ENCODE results near the gene TTC38.

TTC38 gene

GRCh38 chr22:46267431-46268279 is at the start of gene TTC38:
TSS of gene TTC38 (plus strand) at chr22:46268008. CDS start at chr22:46268040, 32 bp downstream.
- peak; percentile 39 for DNase-seq (ENCODE audit: low read depth)

- no peak for DNase-seq (ENCODE audit: low read depth)
Measured at GRCh38 chr22:46219636-46220035, 48.2 kb upstream of the TTC38 start.

GRCh38 chr22:46220921-46221320 is 46.9 kb upstream of the TTC38 start:
- DNase-seq (ENCODE audit: low read depth) = no peak

GRCh38 chr22:46224044-46224897 is 43.5 kb upstream of the TTC38 start:
- no peak for DNase-seq (ENCODE audit: low read depth)

- no peak for DNase-seq (ENCODE audit: low read depth)
Measured at GRCh38 chr22:46224898-46225290, 42.9 kb upstream of the TTC38 start.

DNA sequence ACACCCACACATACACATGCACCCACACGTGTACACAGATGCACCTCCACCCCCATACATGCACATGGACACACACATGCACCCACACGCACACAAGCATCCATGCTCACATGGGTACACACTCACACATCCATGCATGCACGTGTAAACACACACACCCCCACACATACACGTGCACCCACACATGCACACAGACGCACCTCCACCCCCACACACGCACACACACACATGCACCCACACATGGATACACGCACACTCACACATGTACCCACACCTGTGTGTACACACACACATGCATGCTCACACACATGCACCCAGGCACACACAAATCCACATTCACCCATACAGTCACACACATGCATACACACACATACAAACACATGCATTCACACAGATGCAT is 42.2 kb upstream of the TTC38 start:
- DNase-seq (ENCODE audit: low read depth) = no peak

- no peak for DNase-seq (ENCODE audit: low read depth)
Measured at GRCh38 chr22:46226577-46226976, 41.2 kb upstream of the TTC38 start.

GRCh38 chr22:46229701-46230100 is 38.1 kb upstream of the TTC38 start:
- DNase-seq (ENCODE audit: low read depth) = no peak

DNA sequence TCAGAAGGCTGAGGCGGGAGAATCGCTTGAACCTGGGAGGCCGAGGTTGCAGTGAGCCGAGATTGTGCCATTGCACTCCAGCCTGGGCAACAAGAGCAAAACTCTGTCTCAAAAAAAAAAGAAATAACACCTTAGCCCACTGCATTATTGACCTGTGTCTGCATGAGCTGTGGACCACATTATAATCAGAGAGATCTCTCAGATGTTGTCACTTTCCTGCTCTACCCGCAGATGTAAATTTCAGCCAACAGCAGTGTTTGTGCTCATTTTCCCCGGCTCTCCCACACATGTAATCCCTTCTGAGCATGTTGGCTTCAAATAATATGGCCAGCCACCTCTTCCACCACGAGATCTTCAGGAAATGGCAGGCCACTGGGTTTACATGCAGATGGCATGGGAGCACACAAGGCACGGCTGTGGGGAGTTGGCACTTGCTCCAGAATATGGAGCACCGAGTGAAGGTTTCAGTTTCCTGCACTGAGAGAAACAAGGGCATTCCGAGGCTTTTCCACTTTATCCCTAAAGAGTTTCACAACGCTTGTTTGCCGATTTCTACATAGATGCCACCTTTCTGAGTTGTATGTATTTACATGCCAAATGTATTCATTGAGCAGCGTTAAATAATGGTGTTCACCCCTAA is 37.4 kb upstream of the TTC38 start:
- DNase-seq (ENCODE audit: low read depth) = no peak

DNA sequence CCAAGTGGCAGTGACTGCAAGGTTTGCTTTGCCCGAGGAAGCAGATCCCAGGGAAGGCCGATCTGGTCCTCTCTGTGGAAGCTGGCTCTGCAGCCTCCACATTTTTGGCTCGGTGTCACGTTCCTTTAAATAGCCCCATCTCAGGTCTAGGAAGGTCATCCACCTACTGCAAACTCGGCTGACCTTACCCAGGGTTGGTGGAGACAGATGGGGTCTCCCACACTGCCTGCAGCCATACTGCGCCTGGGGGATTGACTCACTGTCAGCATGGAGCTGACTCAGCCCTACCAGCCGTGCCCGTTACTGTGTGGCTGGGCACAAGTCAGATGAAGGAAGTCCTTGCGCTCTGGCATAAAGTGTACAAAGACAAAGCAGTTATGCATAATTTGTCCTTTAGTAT is 34.6 kb upstream of the TTC38 start:
- no peak for DNase-seq (ENCODE audit: low read depth)

- DNase-seq (ENCODE audit: low read depth) = no peak
Measured at GRCh38 chr22:46234969-46235368, 32.8 kb upstream of the TTC38 start.

GRCh38 chr22:46237453-46238124 is 30.2 kb upstream of the TTC38 start:
- DNase-seq (ENCODE audit: low read depth) = no peak

DNA sequence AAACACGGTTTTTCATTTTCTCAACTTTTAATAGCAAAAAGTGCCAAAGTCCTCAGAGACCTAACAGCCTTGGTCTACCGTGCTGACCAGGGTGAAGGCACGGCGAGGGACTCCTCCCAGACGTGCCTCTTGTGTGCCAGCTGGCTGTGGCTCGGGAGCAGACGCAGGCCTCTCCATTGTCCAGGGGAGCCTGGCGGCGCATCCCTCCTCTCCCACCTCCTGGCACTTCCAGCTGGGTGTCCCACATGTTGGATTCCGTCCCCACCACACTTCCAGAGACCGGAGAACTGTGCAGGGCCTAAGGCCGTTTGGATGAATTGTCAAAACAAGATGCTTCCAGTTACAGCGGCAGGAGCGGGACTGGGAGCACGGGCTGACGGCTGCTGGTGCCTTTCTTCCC is 29.3 kb upstream of the TTC38 start:
- DNase-seq (ENCODE audit: low read depth) = no peak

DNA sequence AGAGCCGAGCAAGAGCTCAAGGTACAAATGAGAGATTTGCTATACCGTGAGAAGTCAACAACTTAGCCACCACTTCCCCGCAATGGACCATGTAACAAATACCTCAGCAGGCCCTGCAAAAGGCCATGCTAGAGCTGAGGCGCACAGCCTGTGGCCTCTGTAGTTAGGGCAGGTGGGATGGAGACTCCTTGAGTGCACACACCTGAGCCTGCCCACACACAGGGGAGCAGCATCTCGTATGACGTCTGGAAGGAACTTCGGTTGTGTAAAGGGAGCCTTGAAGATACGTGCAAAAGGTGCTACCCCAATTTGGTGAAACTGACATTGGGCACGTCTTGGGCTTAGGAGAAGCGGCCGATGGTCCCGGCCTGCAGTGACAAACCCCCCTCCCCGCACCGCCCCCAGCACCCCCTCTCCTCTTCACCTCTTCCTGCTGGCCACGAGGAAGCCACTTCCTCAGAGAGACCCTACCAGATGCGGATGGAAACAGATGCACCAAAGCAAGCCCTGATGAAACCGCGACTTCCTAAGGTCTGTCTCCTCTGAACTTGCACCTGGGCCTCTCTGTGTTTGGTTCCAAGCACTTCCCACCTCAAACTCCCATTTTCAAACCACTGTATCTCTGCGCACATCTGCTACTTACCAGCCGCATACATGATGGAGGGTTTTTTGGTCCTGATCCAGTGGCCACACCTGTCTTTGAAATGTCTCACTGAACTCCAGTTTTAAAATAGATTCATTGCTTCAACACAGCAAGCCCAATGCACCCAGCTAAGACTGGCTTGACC is 28.4 kb upstream of the TTC38 start:
- DNase-seq (ENCODE audit: low read depth) = no peak

- no peak for DNase-seq (ENCODE audit: low read depth)
Measured at GRCh38 chr22:46240073-46240472, 27.7 kb upstream of the TTC38 start.

DNA sequence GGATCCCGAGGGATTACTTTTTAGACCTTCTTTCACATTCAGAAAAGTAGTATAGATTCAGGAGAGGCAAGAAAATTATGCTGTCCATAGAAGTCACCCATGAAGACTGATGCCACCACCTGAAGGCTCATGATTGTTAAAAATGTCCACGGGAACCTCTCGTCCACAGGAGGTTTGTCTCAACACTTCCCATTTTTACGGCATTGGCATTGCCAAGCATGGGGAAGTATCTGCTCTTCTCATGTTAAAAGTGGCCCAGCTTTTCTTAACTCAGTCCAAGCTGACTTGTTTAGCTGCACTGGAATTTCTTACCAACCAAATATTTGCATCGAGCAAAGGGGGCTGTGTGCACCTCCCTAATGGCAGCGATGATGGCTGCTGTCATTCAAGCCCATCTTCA is 27.3 kb upstream of the TTC38 start:
- DNase-seq (ENCODE audit: low read depth) = no peak

- no peak for DNase-seq (ENCODE audit: low read depth)
Measured at GRCh38 chr22:46240907-46241306, 26.9 kb upstream of the TTC38 start.

GRCh38 chr22:46241396-46242007 is 26.3 kb upstream of the TTC38 start:
- DNase-seq (ENCODE audit: low read depth) = no peak

- DNase-seq (ENCODE audit: low read depth) = no peak
Measured at GRCh38 chr22:46242076-46242475, 25.7 kb upstream of the TTC38 start.

- no peak for DNase-seq (ENCODE audit: low read depth)
Measured at GRCh38 chr22:46244771-46245170, 23.0 kb upstream of the TTC38 start.

DNA sequence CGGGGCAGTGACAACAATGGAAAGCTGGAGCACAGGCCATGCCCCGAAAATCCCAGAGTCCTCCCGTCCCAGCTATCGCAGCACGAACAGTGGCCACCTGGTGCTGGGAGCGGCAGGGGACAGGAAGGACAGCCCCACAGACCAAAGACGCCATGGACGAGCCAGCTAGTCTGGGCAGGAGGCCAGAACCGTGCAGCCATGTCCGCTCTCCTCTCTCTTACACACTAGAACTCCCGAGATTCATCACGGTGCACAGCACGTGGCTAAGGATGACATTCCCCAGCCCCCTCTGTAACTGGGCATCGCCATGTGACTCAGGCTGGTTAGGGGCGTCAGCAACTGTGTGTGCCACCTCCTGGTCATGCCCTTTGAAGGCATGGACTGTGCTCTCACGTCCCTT is 22.3 kb upstream of the TTC38 start:
- no peak for DNase-seq (ENCODE audit: low read depth)
